Psoas muscle (tissue), 8 donors: Measurements from ENCODE around the gene ABCD1. TPM values are rescaled to one million over a fixed set of nuclear protein-coding genes. Genes with fewer than 3 reads are reported as not detected.
"Not testable (repeated sequence)": the region's sequence is repeated elsewhere in the genome, so short reads cannot be mapped to it uniquely, and the experiment has no call there.

ENCODE experiments used
- ATAC-seq, 4 donors: fragments of 200-7000 bp; cut with Tn5 transposase; one replicate each; pipeline ENCODE4 v1.9.1; 2020; ENCODE audit warnings: moderate library complexity in 3 of 4, mild to moderate bottlenecking in 2 of 4
- DNase-seq, 2 donors: peaks; one replicate each; pipeline ENCODE4 v3.0.0-alpha.2; 2020
- H3K27ac ChIP-seq: fragments of 200-600 bp; one replicate; pipeline ENCODE4 v1.8.0; 2022
- H3K27me3 ChIP-seq, 3 donors: fragments of 200-600 bp in 1 of 3; one replicate each; pipeline versions ENCODE4 v1.6.1 to v1.8.0; 2013 to 2022; ENCODE audit warnings: low read length in 2 of 3, mild to moderate bottlenecking in 2 of 3, moderate library complexity in 1 of 3; ENCODE audit not compliant: insufficient read depth in 3 of 3
- H3K36me3 ChIP-seq, 2 donors: fragments of 200-600 bp in 1 of 2; one replicate each; pipeline versions ENCODE4 v1.6.1 to v1.8.0; 2013 to 2022; ENCODE audit warnings: low read depth in 1 of 2, mild to moderate bottlenecking in 1 of 2, moderate library complexity in 1 of 2; ENCODE audit not compliant: insufficient read depth in 1 of 2
- H3K4me1 ChIP-seq: fragments of 200-600 bp; one replicate; pipeline ENCODE4 v1.8.0; 2022
- H3K4me3 ChIP-seq: fragments of 200-600 bp; one replicate; pipeline ENCODE4 v1.8.0; 2022; ENCODE audit warnings: mild to moderate bottlenecking
- H3K9me3 ChIP-seq: fragments of 200-600 bp; one replicate; pipeline ENCODE4 v1.8.0; 2022
- CTCF ChIP-seq: fragments of 200-600 bp; IDR thresholded peaks from one replicate; pipeline ENCODE4 v1.8.0; 2022; ENCODE audit warnings: antibody characterized with exemption
- WGBS, 3 donors: extraction: QIAGEN DNeasy Blood & Tissue Kit; methylation state at CpG; one replicate each; pipeline versions ENCODE4 v1.1.6 to v1.1.7; 2013; 5-methylcytosine and 5-hydroxymethylcytosine counted together
- intact Hi-C, 2 donors: fragments of 100-400 bp; cut with DNase I; formaldehyde crosslinking; loops; one replicate each; pipeline versions ENCODE4 v1.11.0 to v1.14.2; 2022
- polyA plus RNA-seq, 3 donors: library from polyadenylated mRNA; stranded (reverse); fragments of 200-250 nt; gene quantifications; one replicate each; pipeline ENCODE4 v1.2.3, GENCODE V29; 2013
- total RNA-seq, 4 donors: library from RNA; stranded (reverse); fragmentation: NEBNext Ultra II Directional in 2 of 4; extraction: Animal tissue kit (Norgen Biotek cat#: 25700) in 2 of 4; gene quantifications; one replicate each; pipeline versions ENCODE4 v1.2.1 to v1.2.4, GENCODE V29; 2021 to 2023
- donor health status: healthy with polysubstance abuse.
- donor health status: DM: no; HTN: no; CAD: no; lungs with moderate emphysema.
- donor health status: Bipolar disorder and iron deficiency.
- donor health status: healthy.
- donor health status: DM: yes; HTN: yes; CAD: no.
- donor health status: DM: no; HTN: no; CAD: no.
- donor health status: DM: no; HTN: no; CAD: no.
- donor health status: DM: yes; HTN: yes; CAD: no.

The ABCD1 gene
- total and polyA plus RNA-seq, 7 donors, result 11.7 to 36.0 (median 20.8) TPM

- no peak for TF ChIP-seq CTCF
- Histone ChIP-seq H3K36me3 (peaks cover 2 to 10% of the 10 kb centered on the region in 2 donors), H3K4me3 (no peak overlapping the region), H3K4me1 (peaks cover 4% of the 10 kb centered on the region), H3K27me3 (peaks cover 0 to 2% (median 0%) of the 10 kb centered on the region in 3 donors), H3K9me3 (no peaks in the 10 kb centered on the region), H3K27ac (no peak overlapping the region)
- 78 to 83% (median 81%) methylated on average over 12 to 31 of the region's 31 CpGs for WGBS, 3 donors
- intact Hi-C loops, result no loop called here
- DNase-seq (peak in 1 of 2 donors; percentile 44), ATAC-seq (no peak)
These were observed 31.2 kb upstream of the ABCD1 start for GRCh38 chrX:153693216-153694086.

GRCh38 chrX:153694256-153694655, 30.4 kb upstream of the ABCD1 start:
- H3K27ac ChIP-seq, H3K4me3 ChIP-seq, H3K27me3 ChIP-seq, intact Hi-C loops, ATAC-seq, H3K9me3 ChIP-seq, H3K4me1 ChIP-seq: not testable (repeated sequence)
- peak in 1 of 2 donors; percentile 44 for DNase-seq
- whole genome bisulfite sequencing, 3 donors, result 70 to 79% (median 78%) methylated on average over 7 to 16 of the region's 16 CpGs
- peaks cover 2 to 10% of the 10 kb centered on the region in 2 donors for H3K36me3 ChIP-seq

- peaks cover 2 to 10% of the 10 kb centered on the region in 2 donors for H3K36me3 ChIP-seq
- H3K4me1 ChIP-seq, result peaks cover 12% of the 10 kb centered on the region
- ATAC-seq (no peak), DNase-seq (peak in 1 of 2 donors; percentile 40)
- H3K27ac ChIP-seq, result peak overlapping the region; percentile 36
- 62 to 83% (median 71%) methylated on average over 10 to 23 of the region's 23 CpGs for WGBS, 3 donors
- intact Hi-C loops, result no loop called here
- no peak overlapping the region for H3K4me3 ChIP-seq
- no peak for TF ChIP-seq CTCF
- H3K27me3 ChIP-seq, result peaks cover 0 to 2% (median 0%) of the 10 kb centered on the region in 3 donors
- H3K9me3 ChIP-seq, result no peaks in the 10 kb centered on the region
These were observed 29.9 kb upstream of the ABCD1 start for GRCh38 chrX:153694687-153695270.

GRCh38 chrX:153696100-153696499, 28.6 kb upstream of the ABCD1 start:
- intact Hi-C loops, result no loop called here
- DNase-seq, result no peak
- TF ChIP-seq CTCF, result no peak
- WGBS, 3 donors, result 80 to 96% (median 82%) methylated on average over 12 to 15 of the region's 15 CpGs
- Histone ChIP-seq H3K4me3 (no peak overlapping the region), H3K4me1 (peaks cover 12% of the 10 kb centered on the region), H3K9me3 (no peaks in the 10 kb centered on the region), H3K27me3 (peaks cover 0 to 2% (median 0%) of the 10 kb centered on the region in 3 donors), H3K36me3 (peaks cover 2 to 10% of the 10 kb centered on the region in 2 donors), H3K27ac (no peak overlapping the region)
- ATAC-seq, result no peak

GRCh38 chrX:153696538-153696937, 28.1 kb upstream of the ABCD1 start:
- H3K27me3 ChIP-seq, ATAC-seq, intact Hi-C loops, H3K4me3 ChIP-seq, H3K9me3 ChIP-seq: not testable (repeated sequence)
- DNase-seq, result peak in 1 of 2 donors; percentile 53
- peaks cover 2 to 11% of the 10 kb centered on the region in 2 donors for H3K36me3 ChIP-seq
- H3K27ac ChIP-seq, result peak overlapping the region; percentile 81
- H3K4me1 ChIP-seq, result peaks cover 13% of the 10 kb centered on the region
- WGBS, 3 donors, result 55 to 66% (median 62%) methylated on average over 5 to 10 of the region's 10 CpGs

- peak; percentile 40 to 60 (median 49) for ATAC-seq
- H3K4me3 ChIP-seq, H3K27me3 ChIP-seq, DNase-seq, H3K9me3 ChIP-seq, intact Hi-C loops: not testable (repeated sequence)
- WGBS, 3 donors, result 28 to 72% (median 63%) methylated on average over 14 to 16 of the region's 16 CpGs
- Histone ChIP-seq H3K27ac (peak overlapping the region; percentile 81), H3K36me3 (peaks cover 3 to 14% of the 10 kb centered on the region in 2 donors), H3K4me1 (peaks cover 19% of the 10 kb centered on the region)
These were observed 27.5 kb upstream of the ABCD1 start for GRCh38 chrX:153696986-153697722.
